Germinal center (tissue), 1 donor: ENCODE measurements around the gene SKI.

Experiments
- DNase-seq: peaks from one replicate; pipeline ENCODE4 v3.0.0; 2012; ENCODE audit warnings: mixed read lengths, low spot score

The SKI gene

DNA sequence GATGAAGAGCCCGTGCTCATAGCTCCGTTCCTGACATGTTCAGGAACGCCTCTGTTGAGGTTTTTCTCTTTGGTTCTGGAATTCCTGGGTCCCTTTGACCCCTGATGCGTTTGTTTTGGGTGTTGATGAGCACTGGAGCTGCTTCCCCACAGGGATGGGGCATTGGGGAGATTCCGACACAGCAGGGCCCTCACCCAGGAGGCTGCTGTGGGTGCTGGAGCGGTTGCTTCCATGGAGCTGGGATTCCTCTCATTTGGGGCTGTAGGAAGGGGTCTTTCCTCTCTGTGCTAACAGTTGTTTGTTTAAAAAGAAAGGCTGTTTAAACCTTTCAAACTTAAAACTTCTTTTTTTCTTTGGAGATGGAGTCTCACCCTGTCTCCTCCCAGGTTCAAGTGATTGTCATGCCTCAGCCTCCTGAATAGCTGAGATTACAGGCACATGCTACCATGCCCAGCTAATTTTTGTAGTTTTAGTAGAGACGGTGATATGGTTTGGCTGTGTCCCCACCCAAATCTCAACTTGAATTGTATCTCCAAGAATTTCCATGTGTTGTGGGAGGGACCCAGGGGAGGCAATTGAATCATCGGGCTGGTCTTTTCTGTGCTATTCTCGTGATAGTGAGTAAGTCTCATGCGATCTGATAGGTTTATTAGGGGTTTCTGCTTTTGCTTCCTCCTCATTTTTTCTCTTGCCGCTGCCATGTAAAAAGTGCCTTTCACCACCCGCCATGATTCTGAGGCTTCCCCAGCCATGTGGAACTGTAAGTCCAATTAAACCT is 48.9 kb downstream of the SKI start:
- DNase-seq, result no peak

DNA sequence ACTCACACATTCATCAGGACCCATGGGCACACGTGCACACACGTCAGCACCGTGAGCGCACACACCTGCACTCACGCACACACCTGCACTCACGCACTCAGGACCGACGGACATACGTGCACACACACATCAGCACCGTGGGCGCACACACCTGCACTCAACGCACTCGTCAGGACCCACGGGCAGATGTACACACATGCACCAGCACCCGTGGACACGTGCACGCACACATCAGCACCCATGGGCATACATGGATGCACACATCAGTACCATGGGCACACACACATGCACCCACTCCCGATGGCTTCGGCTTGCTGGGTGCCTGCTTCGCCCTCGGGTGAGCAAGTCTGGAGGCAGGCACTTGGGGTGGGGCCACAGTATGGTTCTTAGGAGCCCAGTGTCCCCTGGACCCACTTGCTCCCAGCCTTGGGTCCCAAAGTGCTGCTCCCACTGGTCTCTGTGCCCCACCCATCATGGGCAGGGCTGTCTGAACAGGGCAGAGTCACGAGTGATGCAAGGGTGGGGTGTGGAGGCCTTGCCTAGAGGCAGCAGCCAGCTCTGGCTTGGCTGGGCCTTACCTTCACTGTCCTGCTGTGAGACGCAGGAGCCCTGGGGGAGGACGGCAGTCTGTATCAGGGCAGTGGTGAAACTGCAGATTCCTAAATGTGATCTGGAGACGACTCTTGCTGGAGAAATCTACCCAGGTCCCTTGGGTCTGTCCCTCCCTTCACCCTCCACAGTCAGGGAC is 49.8 kb downstream of the SKI start:
- no peak for DNase-seq

DNA sequence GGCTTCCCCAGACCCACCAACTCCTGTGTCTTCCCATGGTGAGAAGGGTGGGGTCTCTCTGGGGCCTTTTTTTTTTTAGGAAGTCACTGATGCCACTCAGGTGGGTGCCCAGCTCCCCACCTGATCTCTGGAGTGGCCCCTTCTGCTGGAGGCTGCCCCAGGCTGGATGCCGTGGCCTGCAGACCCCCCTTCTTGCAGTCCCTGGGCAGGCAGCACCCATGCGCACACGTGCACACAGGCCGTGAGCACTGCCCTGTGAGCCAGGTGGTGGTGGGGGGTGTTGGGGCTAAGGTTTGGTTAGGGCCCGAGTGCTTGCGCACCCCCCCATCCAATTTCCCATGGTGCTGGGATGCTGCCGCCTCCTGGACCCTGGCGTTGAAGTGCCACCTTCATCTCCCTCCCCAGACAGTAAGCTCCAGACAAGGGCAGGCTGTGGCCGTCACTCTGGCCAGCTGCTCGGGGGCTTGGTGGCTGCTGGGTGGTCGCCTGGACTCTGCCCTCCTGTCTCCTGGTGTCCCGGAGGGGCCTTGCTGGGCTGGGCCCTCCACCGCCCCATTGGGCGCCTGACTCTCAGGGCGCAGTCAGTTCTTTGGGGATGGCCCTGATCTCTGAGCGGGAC is 50.6 kb downstream of the SKI start:
- DNase-seq, result no peak

DNA sequence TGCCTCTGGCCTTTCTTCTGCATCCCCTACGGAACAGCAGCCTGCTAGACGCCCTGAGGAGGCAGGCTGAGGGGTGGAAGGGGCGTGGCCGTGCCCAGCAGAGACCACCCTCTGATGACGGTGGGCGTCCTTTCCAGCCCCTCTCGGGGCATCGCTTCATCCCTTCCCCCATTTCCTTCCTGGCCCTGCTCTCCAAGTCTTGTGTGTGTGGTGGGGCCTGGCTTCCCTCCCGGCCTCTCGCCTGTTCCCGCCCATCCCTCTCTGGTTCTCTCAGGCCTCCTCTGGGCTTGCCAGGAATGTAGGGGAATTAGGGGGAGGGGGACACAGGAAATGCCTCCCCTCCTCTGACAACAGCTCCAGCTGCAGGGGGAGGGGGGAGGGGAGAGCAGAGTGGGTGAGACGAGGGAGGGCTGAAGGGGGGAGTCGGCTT is 51.1 kb downstream of the SKI start:
- no peak for DNase-seq

DNA sequence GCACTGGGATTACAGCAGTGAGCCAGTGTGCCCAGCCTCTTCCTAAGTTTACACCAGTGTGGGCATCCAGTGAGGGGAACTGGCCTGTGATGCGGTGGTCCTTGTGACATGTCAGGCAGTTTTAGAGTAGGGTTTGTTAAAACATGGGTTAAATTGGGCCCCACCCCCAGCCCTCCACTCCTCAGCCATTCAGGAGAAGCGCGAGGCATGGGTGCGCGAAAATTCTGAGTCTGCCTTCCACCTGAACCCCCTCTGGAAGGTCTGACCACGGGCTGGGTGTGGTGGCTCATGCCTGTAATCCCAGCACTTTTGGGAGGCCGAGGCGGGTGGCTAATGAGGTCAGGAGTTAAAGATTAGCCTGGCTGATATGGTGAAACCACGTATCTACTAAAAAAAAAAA is 51.7 kb downstream of the SKI start:
- DNase-seq, result no peak

DNA sequence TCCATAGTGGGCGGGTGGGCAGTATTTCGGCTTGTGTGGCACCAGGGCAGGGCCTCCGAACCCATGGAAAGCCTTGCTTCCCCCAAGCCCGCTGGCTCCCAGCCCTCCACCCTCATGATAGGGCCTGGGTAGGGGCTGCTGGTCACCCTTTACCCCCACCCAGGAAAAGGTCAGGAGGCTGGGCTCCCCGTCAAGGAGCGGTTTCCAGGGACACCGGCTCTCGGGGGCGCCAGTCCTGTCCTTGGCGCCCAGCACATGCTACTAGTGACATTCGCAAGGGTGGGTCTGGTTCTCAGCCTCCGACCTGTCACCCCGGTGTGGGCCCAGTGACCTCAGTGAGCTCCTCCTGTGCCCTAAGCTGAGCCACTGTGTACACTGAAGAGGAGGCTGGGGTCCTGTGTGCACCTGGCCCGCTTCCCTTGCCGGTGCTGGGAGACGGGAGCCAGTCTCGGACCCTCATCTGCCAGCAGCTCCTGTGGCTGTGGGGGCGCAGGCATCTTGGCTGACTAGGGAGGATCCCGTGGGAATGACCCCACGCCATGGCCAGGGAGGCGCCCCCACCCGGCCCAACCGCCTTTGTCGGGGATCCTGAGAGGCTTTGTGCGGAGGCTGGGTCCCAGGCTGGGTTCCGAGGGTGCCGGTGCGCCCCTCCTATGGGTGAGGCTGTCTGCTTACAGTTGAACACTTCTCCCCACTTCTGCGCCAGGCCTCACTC is 54.6 kb downstream of the SKI start:
- DNase-seq, result no peak

DNA sequence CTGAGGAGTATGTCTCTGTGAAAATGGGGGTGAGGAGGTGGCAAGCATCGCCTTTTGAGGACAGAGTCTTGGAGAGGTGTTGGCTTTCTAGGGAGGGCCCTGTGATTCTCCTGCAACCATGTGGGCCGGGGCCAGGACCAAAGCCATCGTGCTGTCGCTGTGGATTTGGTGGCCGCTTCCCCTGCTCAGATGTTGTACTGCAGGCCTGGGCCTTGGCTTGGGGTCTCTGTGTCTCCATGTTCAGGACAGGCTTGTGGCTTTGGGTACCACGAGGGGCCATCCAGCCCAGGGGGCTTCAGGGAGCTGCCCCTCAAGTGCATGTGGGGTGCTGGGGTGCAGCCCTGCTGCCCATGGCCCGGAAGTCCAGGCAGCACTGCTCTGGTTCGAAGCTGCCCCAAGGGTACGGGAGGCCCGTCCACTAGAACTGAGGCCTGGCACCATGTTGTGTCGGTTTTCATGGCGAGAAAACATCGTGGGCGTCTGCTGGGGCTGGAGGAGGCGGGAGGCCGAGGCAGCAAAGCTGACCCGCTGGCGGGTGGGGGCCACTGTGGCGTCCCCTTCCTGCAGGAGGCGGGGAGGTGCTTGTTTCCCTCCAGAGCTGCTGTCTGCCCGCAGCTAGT is 55.4 kb downstream of the SKI start:
- no peak for DNase-seq

DNA sequence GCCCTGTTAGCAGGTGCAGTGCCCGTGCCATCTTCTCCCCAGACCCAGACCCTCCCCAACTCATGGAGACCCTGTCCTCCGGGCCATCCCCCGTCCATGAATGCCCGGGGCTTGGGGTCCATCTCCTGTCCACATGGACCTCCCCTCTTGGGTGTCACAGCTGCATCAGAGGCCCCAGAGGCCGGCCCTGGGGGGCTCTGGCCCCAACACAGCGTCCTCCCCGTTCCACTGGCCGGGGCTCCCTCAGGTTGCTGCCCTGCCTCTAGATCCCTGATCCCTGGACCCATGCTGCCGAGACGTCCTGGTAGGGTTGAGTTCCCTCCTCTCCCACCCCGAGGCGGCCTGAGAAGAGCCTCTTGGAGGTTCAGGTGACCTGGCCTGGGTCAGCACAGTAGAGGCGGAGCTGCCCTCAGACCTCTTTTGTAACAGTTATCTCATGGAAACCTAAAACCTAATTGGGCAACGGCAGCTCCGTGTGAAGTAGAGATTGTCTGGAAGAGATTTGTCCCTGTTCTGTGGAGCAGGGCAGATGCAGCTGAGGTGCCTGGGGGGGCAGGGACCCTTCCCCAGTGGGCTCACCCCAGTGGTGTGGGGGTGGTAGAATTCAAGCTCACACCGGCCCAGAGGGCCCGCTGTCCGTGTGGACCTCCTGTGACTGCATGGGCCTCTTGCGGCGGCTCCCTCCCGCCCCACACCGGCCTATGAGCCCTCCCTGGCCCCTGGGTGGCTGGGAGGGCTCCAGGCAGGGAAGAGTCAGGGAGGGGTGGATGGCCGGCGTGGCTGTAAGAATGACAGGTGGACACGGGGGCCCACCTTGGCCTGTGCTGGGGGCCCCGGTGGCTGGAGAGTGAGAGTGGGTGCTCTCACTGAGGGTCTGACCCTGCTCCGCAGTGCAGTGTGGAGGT is 56.1 kb downstream of the SKI start:
- DNase-seq, result no peak

DNA sequence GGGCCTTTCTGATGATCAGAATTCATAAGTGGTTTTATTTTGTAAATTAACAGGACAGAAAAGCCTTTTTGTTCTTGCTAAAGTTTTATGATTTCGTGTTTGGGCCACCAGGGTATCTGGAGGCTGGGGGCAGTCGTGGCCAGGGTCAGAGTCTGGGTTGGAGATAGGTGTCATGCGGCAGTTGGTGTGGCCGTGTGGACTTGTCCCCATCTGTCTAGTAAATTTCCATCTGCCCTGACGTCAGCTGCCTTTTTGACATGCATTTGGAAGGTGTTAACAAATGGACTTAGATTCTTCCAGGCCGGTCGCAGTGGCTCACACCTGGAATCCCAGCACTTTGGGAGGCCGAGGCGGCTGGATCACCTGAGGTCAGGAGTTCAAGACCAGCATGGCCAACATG is 56.8 kb downstream of the SKI start:
- no peak for DNase-seq

DNA sequence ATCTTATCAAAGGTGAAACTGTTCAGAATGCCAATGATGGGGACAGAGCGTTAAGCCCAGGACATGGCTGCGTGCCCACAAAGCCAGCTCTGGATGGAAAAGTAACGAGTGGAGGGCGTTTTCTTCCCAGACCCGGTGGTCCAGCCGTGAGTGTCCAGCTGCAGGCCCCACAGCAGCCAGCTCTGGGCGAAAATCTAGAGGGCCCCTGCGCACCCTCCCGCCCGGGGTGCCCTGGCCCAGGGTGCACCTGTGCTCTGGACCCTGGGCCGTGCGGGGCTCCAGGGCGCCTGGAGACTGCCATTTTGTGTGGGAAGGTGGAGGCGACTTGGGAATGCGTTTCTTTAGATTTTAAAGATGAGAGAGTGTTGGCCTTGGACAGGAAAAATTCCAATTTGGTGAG is 58.8 kb downstream of the SKI start:
- no peak for DNase-seq

DNA sequence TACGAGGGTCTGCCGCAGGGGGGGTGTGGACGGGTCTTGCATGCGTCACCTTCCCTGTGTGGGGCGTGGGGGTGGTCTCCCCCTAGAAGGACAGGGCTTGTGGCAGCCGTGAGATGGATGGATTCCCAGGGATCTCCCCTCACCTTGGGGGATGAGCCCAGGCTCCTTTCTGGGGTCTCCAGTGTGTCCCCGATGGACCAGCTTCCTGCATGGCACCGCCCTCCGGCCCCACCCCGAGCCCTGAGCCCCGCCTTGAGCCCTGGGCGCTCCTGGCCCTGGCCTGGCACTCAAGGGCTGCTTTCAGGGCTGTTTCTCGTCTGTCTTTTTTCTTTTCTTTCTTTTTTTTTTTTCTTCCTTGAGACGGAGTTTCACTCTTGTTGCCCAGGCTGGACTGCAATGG is 59.5 kb downstream of the SKI start:
- DNase-seq, result no peak

DNA sequence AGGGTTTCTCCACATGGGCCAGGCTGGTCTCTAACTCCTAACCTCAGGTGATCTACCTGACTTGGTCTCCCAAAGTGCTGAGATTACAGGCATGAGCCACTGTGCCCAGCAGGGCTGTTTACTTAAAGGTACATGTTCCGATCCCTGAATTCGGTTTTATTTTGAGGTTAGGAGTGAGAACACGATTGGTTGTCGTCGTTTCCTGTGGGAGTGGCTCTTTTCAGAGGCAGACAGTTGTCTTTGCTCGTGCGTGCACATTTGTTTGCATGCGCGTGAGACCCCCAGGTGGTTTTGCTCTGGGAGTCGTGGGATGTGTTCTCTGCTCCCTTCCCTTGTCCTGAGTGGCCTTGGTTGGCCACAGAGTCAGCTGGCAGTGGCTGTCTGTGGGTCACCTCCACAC is 60.2 kb downstream of the SKI start:
- no peak for DNase-seq

DNA sequence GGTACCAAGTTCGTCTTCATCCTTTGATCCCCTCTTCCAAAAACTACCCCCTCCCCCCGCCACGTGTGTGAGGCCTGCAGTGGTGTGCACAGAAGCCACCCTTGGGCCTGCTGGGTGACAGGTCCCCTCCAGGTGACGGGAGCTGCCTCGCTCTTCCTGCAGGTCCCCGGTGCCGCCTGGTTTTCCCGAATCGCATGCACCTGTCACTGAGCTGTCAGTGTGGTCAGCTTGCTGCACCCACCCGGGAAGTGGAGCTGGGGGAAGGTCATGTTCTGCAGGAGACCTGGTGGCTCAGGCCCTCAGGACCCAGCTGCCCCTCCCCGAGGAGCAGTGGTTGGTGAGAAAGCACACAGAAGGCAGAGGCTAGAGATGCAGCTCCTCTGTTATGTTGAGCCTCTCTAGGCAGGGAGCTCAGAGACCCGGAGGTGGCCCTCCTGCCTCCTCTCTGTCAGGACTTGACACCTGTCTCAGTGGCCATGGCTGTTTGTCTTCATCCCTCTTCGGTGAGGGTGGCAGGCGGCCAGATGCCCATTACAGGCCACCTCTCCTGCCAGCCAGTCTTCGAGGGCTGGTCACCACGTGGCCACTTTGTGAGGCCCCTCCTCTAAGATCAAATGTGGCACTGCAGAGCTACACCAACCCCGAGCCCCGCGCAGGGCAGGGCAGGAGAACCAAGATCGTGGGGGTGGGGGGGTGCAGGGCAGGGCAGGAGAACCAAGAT is 60.9 kb downstream of the SKI start:
- DNase-seq, result no peak

DNA sequence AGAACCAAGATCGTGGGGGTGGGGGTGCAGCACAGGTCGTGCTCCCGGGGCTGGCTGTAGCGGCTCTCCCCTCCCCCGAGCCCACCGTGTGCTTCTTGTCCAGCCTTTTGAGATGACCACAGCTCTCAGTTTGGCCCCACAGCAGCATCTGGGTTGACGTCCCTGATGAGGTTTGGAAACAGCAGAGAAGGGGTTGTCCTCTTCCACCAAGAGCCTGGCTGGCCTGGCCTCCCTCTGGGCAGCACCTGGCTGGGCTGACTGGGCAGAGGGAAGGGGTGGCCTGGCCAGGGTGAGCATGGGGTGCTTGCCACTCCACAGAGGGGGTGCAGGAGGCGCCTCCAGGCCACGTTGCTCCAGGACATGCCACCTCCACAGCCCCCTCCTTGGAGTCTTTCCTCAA is 61.5 kb downstream of the SKI start:
- no peak for DNase-seq

DNA sequence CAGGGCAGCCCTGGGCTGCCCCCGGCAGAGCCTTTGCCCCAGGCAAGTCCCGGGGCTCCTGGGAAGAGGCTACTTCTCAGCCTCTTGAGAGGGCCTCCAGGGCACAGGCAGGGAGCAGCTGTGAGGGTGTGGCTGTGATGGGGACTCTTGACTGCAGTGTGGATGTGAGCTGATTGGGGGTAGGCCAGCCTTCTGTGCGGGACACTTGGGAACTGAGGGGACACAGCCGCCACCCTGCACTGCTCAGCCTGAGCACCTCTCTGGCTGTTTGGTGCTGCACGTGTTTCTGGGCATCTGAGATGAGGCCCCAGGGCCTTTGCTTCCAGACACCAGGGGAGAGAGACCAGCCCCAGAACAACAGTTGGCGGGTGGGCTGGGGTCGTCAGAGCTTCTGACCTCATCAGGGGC is 62.1 kb downstream of the SKI start:
- no peak for DNase-seq

DNA sequence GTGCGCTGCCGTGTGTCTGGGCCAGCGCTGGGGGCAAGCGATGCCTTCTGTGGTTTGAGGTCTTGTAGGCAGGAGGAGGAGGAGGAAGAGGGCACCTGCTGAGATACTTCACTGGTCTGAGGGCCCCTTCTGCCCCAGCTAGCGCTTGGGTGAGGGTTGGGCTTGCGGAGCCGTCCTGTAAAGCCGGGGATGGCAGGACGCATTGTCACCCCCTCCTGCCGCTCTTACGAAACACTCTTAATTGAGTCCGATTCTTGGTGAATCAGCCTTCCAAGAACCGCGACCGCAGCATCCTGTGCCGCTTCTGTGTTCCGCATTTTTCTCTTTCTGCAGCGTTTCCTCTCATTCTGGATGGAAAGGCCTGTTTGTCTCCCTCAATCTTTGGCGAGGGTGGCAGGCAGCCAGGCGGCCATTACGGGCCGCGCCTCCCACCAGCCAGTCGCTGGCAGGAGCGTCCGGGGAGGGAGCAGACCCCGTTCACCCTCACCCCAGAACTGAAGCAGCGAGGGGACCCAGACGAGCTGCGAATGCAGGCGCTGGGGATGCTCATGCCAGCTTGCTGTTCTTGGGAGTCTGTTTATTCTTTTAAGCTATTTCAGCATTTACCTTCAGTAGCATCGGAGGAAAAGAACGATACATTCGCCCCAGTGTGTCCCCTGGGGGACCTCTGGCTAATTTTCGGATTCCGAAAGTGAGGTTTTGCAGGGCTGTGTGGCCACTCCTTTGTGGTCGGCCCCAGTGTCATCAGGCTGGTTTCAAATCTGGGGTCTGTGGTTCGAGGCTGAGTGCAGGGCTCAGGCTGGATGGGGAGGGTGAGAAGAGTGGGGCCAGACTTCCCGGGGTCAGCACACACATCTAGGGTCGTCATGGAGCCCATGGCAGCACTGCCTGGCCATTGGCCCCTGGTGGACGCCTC is 62.7 kb downstream of the SKI start:
- DNase-seq, result peak; percentile 46

DNA sequence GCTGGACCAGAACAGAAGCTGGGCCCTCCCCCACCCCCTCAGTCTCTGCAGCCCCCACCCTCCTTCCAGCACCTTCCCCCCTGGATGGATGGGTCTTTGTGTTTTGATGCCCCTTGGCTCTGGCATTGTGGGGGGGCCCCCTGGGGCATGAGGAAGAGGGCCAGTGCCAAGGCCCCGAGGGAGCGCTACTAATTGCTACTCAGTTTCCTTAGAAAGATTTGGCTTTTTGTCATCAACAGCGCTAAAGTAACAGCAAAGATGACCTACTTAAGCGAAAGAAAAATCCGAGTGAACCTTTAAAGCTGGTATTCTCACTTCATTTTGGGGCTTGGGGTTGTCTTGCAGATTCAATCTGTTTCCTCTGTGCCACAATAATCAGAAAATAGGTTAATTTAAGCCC is 63.5 kb downstream of the SKI start:
- DNase-seq, result no peak

DNA sequence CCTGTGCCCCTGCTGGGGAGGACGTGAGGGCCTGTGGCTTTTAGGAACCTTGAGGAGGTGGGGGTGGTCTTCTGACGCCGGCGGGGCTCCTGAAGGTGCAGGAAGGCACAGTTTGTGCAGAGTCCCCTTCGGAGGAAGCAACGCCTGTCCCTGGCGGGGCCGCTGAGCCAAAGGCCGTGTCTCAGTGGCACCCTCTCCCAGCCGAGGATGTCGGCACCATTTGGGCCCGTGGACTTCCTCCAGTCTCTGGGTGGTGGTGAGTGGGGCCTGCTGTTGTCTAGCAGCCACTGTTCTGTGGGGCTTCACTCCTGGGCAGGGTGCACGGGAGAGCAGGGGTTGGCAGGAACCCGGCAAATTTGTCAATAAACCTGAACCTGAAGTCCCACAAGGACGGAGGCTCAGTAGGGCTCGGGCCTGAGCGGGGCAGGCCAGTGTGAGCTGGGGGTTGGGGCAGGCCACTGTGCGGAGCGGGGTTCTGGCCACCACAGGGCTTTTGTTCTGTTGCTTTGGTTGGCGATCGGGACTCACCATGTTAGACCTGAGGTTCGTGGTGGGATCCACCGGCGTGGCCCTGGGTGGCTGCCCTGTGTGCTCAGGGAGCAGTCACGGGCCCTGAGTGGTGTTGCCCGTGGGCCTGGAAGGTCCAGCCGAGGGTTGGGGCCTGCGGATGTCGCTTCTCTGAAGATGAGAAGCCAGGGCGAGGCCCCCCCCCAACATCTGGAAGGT is 64.8 kb downstream of the SKI start:
- DNase-seq, result no peak
